HG02610 (cell line): ENCODE measurements around the gene CRTC3.
"Not testable (repeated sequence)": the region's sequence is repeated elsewhere in the genome, so short reads cannot be mapped to it uniquely, and the experiment has no call there.

Experiments used
- ATAC-seq: cut with Tn5 transposase; IDR thresholded peaks from one replicate; pipeline ENCODE4 v1.9.1; 2021; ENCODE audit warnings: mild to moderate bottlenecking, moderate library complexity; ENCODE audit not compliant: unreplicated experiment

The CRTC3 gene

DNA sequence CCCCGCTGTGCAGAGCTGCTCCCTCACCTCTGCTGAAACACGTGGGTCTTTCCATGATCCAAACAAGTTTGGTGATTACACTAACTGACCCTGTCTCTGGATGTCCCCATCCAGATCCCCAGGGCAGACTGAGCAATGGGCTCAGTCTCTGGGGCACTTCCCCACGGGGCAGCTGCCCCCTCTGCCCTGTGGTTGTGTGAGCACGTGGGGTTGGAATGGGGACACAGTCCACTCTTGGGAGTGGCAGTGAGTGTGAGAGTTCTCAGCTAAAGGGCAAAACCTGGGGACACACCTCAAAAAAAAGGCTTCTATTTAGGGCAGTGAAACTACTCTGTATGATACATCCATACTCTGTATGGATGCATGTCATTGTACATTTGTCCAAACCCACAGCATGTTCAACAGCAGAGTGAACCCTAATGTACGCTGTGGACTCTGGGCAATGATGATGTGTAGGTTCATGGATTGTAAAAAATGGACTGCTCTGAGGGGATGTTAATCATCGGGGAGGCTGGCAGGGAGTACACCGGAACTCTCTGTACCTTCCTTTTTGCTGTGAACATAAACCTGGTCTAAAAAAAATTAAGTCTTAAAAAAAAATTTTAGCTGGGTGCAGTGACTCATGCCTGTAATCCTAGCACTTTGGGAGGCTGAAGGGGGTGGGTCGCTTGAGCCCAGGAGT, 137.5 kb downstream of the CRTC3 start:
- no peak for ATAC-seq

- not testable (repeated sequence) for ATAC-seq
These were observed 138.1 kb downstream of the CRTC3 start for GRCh38 chr15:90667755-90668345.

GRCh38 chr15:90670631-90671030, 140.9 kb downstream of the CRTC3 start:
- ATAC-seq: not testable (repeated sequence)

- ATAC-seq: no peak
These were observed 141.5 kb downstream of the CRTC3 start for GRCh38 chr15:90671216-90671615.

DNA sequence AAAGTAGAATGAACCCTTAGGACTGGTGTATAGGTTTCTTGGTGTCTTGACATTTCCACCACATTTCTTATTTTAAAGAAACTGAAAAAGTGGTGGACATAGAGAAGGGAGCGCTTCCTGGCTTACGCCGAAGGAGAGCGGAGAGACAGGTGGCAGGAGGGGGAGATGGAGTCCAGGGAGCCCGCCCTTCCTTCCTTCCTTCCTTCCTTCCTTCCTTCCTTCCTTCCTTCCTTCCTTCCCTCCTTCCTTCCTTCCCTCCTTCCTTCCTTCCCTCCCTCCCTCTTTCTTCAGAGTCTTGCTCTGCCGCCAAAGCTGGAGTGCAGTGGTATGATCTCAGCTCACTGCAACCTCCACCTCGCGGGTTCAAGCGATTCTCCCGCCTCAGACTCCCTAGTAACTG, 143.6 kb downstream of the CRTC3 start:
- not testable (repeated sequence) for ATAC-seq

DNA sequence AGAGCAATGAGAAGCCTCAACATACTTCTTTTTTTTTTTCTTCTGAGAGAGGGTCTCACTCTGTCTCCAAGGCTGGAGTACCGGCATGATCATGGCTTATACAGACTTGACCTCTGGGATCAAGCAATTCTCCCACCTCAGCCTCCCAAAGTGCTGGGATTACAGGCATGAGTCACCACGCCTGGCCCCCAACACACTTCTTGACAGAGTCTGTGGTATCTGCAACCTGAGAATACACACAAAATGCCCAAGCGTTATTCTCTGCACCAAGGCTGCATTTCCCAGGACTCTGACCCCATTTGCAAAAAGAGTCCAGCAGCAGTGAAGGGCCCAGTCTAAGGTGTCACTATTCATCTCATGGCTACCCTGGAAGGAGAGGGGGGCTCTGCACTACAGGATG, 144.8 kb downstream of the CRTC3 start:
- no peak for ATAC-seq

- ATAC-seq: no peak
These were observed 145.7 kb downstream of the CRTC3 start for GRCh38 chr15:90675464-90675863.

DNA sequence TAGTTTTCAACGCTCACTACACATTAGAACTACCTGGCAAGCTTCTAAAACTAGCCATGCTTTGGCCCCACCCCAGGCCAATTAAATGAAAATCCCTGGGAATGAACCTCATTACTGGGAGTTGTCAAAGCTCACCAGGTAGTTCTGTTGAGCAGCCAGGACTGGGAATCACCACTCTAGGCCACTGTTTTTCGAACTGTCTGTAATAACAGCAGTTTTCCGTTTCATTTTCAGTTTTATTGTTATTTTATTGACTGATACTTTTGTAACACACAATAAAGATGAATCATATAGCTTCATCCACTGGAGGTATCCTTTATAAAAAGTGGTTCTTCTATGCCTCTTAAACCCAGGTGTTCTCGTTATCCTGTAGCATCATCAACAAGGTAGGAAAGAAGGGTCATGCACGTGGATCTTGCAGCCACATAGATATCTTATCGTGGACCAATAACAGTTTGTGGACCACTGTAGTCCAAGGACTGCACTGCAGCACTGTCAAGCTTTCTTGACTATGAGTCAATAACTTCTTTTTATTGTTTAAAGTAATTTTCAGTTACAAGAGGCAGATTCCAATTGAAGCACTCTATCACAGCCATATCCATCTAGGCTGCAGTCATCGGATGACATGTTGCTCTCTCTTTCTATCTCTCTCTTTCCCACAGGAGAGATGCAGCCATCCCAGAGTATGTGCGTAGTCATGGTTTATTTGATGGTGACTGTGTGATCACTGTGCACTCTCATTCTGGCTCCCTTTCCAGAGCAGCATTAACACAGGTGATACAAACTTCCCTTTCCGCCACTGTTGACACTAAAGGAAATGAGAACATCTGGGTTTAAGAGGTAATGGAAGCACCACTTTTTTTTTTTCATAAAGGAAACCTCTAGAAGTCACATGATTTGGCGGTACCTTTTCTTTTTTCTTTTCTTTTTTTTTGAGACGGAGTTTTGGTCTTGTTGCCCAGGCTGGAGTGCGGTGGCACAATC, 148.4 kb downstream of the CRTC3 start:
- no peak for ATAC-seq

DNA sequence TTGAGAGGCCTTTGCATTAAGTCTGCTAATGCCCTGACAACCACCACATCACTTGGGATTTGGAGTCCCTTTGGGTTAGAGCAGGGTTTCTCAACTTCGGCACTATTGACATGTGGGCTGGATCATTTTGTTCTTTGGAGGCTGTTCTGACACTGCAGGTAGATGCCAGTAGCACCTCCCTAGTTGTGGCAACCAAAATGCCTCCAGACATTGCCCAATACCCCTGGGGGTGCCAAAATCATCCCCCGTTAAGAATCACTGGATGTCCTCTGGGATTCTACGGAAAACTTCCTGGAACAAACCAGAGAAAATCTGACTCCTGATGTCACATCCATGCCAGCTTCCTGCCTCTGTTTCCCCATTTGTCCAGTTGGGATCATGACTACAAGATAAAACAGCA, 150.2 kb downstream of the CRTC3 start:
- no peak for ATAC-seq

DNA sequence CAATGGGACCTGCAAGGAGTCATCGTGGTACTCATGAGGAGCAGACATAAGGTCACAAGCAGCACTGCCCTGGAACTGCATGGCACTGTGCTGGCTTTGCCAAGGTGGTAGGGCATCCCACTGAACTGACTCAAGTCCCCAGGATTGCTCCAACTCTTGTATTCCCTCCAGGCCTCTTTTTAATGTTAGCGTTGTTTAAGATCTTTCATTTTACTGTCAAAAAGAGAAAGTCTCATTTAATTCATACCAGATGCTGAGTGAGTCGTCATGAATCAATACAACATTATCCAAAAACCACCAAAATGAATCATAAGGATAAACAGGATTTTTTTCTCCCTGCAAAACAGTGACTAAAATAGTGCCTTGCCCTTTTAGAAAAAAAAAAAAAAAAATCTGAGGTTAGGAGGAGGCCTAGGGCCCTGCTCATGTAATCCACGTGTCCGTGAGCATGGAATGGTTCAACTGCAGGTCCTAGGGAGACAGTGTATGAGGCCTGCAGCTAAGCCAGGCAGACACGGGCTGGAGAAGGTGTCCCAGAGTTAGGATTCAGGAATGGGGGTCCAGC, 150.7 kb downstream of the CRTC3 start:
- no peak for ATAC-seq

DNA sequence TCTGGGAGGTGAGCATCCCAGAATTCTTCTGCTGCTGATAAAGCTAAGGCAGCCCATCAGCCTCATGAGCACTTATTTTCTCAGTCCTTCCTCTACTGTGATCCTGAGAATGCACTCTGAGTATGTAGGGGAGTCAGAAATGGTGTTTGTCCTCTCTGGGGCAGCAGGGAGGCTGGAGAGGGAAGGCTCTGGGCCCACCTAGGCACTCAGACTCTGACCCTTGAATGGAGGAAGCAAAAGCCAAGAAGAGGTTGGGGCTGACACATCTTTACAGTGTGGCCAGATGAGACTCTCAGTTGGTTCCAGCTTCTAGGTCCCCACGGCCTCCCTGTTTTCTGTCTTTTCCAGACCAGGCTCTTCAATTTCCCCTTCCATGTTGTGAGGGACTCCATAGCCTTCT, 151.3 kb downstream of the CRTC3 start:
- ATAC-seq: no peak

- ATAC-seq: no peak
These were observed 151.8 kb downstream of the CRTC3 start for GRCh38 chr15:90681480-90681879.

GRCh38 chr15:90683371-90683770, 153.6 kb downstream of the CRTC3 start:
- no peak for ATAC-seq

- ATAC-seq: no peak
These were observed 154.2 kb downstream of the CRTC3 start for GRCh38 chr15:90683876-90684275.

DNA sequence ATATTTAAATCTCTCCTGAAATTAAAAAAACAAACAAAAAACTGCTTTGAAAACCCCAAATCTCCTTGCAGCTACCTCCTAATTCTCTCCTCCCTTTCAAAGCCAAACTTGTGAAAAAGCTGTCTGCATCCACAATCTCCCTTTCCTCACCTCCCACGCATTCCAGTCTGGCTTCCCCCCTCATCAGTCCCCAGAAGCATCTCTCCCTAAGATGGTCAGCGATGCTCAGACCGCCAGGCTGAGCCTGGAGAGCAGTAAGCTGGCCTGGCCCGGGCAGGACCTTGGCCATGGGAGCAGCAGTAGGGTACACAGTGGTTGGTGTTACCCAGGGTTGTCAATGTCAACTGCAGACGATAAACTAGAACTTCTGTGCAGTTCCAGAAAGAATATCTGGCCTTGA, 154.6 kb downstream of the CRTC3 start:
- no peak for ATAC-seq

DNA sequence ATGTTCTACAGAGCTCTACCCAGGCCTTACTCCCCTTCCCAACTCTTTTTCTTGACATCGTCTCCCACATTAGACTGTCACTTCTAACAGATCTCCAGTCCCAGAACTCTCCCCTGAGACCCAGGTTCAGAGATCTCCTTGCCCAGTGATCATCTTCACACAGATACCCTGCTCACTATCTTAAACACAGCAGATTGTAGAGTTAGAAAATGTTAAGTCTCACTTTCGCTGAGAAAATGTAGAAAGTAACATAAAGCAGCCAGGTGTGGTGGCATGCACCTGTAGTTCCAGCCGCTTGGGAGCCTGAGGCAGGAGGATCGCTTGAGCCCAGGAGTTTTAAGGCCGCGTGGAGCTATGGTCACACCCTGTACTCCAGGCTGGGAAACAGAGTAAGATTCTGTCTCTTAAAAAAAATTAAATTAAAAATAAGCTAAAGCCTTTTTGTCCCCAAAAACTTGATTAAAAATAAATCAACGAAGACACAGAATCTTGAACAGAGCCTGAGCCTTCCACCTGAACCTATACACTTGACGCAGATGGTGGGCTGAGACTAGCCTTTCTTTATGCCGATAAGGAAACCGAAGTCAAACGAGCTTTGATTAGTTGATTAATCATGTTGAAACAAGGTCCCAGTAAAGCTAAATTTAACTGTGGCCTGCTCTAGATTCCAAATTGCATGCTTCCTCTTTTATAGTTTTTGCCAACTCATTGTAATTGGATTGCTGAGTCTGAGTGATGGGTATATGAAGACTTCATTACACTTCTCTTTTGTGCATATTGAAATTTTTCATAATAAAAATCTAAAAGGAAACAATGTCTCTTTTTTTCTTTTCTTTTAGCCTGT, 156.1 kb downstream of the CRTC3 start:
- peak; percentile 22 for ATAC-seq

- peak; percentile 79 for ATAC-seq
These were observed 156.9 kb downstream of the CRTC3 start for GRCh38 chr15:90686435-90687218.

GRCh38 chr15:90689326-90689961, 159.7 kb downstream of the CRTC3 start:
- ATAC-seq: not testable (repeated sequence)

GRCh38 chr15:90690585-90690984, 160.9 kb downstream of the CRTC3 start:
- ATAC-seq: no peak
